Kidney capillary endothelial cell (primary cell): ENCODE measurements around the gene SNRNP25.
A peak's percentile ranks its signal among the peaks of the same experiment; 100 is the strongest.
"Not testable (repeated sequence)": the region's sequence is repeated elsewhere in the genome, so short reads cannot be mapped to it uniquely, and the experiment has no call there.

ENCODE experiments used
- DNase-seq: peaks from one replicate; pipeline ENCODE4 v3.0.0-alpha.2; 2018; ENCODE audit warnings: low spot score

The SNRNP25 gene

DNA sequence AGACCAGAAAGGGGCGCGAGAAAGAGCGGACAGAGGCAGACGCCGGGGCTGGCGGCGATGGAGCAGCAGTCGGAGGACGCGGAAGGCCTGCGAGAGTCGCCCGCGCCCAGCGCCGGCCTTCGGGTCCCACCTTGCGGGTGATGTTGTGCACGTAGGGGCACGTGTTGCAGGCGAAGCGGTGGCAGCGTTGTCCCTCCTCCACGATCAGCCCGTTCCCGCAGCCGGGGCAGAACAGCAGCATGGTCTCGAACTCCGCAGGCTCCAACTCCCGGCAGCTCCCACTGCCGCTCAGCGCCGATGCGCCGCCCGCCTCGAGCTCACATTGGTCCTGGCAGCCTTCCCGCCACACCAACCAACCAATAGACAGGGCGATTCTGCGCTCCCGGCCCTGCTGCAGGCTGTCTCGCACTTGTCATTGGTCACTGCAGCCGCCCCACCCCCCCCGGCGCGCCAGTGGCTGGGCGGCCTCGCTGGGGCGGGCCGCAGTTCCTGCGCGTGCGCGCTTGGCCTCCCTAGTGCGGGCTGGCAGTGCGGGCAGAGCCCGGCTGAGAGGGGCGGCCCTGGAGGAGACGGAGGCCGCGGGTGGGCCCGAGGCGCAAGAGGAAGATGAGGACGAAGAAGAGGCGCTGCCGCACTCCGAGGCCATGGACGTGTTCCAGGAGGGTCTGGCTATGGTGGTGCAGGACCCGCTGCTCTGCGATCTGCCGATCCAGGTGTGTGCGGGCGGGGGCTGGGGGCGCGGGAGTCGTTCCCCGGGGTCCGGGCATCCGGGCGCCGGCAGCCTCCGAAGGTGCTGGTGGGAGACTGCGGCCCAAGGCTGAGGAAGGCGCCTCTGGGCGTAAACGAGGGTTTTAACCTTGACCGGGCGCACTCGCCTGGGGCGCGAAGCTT, at the start of gene SNRNP25, which contains the start of gene POLR3K:
SNRNP25 (plus strand) TSS at position 483 of the 891 bp plus-strand sequence; CDS start at position 672, 189 bp downstream.
POLR3K (minus strand) TSS at position 263 of the 891 bp plus-strand sequence; CDS start at position 241, 22 bp downstream.
- peak; percentile 98 for DNase-seq

DNA sequence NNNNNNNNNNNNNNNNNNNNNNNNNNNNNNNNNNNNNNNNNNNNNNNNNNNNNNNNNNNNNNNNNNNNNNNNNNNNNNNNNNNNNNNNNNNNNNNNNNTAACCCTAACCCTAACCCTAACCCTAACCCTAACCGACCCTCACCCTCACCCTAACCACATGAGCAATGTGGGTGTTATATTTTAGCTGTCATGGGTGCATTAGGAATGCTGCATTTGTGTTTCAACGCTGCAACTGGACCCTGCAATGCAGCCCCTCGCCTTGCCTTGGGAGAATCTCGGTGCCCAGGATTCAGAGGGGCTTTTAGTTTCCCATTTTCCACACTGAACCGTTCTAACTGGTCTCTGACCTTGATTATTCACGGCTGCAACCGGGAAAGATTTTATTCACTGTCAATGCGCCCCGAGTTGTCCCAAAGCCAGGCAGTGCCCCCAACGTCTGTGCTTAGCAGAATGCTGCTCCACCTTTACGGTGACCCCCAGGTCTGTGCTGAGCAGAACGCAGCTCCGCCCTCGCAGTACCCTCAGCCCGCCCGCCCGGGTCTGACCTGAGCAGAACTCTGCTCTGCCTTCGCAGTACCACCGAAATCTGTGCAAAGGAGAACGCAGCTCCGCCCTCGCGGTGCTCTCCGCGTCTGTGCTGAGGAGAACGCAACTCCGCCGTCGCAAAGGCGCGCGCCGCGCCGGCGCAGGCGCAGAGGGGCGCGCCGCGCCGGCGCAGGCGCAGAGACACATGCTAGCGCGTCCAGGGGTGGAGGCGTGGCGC, 43.5 kb upstream of the SNRNP25 start:
- no peak for DNase-seq

- not testable (repeated sequence) for DNase-seq
These were observed 42.9 kb upstream of the SNRNP25 start for GRCh38 chr16:10772-11171.

GRCh38 chr16:17062-17765, 36.4 kb upstream of the SNRNP25 start:
- not testable (repeated sequence) for DNase-seq

- DNase-seq, result not testable (repeated sequence)
These were observed 32.7 kb upstream of the SNRNP25 start for GRCh38 chr16:20886-21285.

DNA sequence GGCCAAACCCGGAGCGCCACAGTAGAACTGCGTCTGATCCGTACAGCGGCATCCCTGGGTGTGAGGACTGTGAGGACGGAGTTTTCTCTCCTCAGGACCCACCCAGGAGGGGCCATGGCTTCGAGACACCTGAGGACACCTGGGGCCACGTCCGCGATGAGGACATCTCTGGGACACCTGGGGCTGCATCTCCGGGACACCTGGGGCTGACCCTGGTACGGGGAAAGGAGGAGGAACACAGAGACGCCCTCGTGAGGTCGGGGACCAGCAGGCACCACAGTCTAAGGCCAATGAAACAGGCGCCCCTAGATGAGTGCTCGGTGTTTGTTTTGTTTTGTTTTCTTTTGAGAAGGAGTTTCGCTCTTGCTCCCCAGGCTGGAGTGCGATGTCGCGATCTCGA, 29.5 kb upstream of the SNRNP25 start:
- DNase-seq, result not testable (repeated sequence)

GRCh38 chr16:25926-26348, 27.7 kb upstream of the SNRNP25 start:
- DNase-seq, result not testable (repeated sequence)

DNA sequence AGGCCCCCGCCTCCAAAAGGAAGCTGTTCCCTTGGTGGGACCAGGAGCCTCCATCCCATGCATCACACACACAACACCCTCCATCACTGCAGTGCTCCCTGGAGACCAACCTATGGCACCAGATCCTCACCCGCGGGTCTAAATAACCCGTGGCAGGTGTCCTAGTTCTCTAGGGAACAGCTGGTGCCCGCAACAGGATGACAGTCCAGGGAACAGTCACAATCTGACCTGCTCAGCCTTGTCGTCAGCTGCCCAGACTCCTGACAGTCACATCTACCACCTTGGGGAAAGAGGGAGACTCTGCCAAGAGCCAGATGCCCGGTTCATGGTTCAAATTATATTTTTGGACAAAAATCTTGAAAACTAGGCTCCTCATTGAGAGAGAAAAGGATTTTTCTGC, 23.0 kb upstream of the SNRNP25 start:
- DNase-seq, result not testable (repeated sequence)

- not testable (repeated sequence) for DNase-seq
These were observed 20.3 kb upstream of the SNRNP25 start for GRCh38 chr16:33154-33876.

DNA sequence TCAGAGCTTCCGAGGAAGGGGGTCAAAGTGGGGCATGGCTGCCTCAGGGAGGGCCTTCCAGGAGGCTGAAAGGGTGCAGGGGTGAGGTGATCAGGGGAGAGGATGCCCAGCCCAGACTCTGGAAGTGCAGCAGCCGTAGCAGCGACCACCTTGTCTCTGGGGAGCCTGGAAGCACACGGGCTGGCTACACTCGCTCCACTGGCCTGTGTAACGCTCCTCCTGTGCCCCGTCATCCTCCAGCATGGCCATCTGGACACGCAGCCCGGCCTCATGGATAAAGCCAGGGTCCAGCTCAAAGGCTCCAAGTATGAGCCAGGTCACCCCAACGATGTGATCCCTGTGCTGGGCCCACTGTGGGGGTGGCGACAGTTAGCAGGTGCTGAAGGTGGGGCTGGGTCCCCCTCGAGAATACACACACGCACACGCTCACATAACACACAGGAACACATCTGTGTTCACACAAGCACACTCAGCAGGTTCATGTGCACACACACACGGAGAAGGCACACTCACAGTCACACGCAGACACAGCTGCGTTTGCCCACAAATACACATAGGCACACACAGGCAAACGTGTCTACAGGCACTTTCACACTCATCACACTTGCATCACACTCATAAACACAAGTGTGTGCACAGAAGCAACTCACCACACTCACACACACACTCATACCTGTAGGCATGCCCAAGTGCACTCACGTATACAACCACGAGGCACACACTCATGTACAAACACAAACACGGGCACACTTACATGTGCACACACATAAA, 19.6 kb upstream of the SNRNP25 start:
- no peak for DNase-seq

GRCh38 chr16:34648-34987, 19.0 kb upstream of the SNRNP25 start:
- no peak for DNase-seq

- DNase-seq, result no peak
These were observed 18.5 kb upstream of the SNRNP25 start for GRCh38 chr16:35011-35677.

DNA sequence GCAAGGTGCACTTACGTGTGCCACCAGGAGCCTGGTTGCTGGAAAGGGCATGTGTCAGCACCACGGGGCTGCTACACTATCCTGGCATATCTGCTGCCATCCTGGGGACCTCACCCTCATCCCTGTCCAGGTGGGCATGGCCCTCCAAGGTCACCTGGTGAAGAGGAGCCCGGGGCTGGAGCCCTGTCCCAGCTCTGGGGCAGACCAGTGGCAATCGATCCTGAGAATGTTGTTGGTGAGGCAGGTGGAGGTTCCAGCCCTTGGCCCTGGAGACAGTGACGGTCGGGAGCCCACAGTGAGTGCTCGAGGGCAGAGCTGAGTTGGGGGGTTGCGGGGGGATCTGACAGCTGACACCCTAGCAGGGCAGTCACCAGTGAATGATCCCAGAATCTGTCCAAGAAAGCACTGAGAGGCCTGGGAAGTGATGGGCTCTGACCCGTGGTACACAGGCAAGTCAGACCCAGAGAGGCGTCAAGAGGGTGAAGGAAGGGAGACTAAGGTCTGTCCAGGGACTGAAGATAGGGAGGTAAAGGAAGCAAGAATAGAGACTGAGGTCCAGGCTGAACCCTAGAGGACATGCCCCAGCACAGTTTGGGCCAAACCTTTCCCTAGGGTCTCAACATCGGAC, 17.8 kb upstream of the SNRNP25 start:
- DNase-seq, result no peak

DNA sequence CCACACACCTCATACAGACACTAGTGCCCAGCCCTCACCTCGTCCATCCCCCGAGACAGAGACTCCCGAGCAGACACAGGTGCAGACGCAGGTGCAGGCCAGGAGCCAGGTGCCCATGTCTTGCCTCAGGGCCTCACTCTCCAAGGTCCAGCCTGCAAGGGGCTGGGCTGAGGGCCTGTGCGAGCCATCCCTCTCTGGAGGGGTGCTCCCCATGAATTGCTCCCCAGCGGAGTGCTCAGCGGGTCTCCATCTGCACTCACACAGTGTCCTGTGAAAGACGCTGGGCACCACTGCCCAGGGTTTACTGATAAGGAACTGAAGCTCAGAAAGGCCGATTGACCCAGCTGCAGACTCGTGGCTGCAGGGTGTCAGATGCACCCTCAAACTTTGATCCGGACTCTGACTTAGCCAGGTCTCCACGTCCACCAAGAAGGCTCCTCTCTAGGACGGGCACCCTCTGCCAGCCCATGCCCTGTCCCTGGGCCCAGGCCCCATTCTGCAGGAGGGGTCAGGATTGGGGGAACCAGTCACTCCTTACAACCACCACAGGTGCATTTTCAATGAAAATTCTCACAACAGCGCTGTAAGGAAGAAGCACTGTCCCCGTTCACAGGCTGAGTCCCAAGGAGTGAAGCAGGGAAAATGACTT, 17.2 kb upstream of the SNRNP25 start:
- no peak for DNase-seq

GRCh38 chr16:37511-37910, 16.1 kb upstream of the SNRNP25 start:
- DNase-seq, result no peak

GRCh38 chr16:38206-38605, 15.4 kb upstream of the SNRNP25 start:
- not testable (repeated sequence) for DNase-seq

DNA sequence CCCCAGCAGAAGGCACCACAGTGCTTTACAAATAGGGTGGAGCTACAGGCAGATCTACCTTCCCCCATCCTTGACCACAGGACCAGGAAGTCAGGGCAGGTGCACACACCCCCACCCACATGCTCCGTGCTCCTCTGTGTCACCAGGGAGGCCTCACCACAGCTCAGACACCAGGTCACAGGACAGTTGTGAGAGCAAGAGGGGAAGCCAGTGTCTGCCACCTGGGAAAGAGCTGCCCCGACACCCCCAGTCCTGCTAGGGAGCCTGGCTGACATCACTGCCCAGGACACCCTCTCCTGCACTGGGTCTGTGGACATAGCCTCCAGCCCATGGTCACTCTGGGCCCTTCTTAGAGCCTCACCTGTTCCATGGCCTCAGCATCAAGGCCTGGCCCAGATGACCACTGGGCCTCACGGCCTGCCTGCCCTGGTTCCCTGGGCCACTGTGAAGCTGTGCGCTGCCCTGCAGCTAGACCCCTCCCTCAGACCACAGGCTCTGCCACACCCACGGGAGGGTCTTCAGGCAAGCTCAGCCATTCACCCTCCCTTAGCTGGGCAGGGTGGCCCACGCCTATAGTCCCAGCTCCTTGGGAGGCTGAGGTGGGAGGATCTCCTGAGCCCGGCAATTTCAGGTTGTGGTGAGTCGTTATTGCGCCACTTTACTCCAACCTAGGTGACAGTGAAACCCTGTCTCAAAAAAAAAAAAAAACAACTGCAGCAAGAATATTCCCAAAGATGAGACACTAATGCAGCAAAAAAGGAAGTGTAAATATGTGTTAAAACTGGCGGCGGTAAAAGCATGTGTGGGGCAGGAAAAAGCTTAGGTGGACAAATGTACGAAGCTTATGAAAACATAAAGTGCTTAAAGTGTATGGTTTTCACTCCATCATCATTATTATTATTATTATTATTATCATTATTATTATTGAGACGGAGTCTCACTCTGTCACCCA, 14.4 kb upstream of the SNRNP25 start:
- DNase-seq, result no peak

DNA sequence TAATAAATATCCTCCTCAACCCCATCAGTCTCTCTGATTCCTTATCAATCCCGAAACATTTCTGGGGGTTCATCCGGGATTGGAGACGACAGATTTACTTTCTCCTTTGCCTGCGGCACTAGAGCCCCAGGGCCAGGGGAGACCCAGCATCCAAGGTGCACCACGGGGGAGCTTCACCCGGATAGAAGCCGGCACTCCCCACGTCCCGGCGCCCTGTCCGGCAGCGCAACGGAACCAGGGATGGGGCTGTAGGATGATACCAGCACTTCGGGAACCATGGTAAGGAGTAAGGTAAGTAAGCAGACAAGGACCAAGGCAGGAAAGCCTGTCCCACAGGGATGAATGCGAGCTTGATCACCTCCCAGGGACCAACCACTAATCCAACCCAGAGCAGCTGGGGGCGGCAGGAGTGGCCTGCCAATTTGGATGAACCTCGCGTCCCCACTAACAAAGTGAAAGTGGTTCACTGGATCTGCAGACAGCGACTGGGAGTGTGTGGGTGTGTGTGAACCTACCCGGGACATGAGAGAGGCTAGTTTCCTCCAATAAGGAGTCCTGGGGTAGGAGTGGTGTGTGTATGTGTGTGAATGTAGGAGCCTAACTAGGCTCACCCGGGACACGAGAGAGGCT, 12.1 kb upstream of the SNRNP25 start:
- no peak for DNase-seq
